IMR-90 (cell line): ENCODE results near the gene CCDC181. TPM values are rescaled to one million over a fixed set of nuclear protein-coding genes. Genes with fewer than 3 reads are reported as not detected.

Experiments used
- ATAC-seq: fragments of 200-7000 bp; cut with Tn5 transposase; 2 replicates; pipeline ENCODE4 v1.9.1; 2020; ENCODE audit warnings: low read depth, mild to moderate bottlenecking, moderate library complexity
- BruUV-seq: library from RNA; stranded (reverse); fragments of 400-500 nt; replicated peaks from 2 replicates; lab custom pipeline; 2021; lab: Mats Ljungman, UMichigan
- CTCF ChIA-PET: fragments of 300-600 bp; formaldehyde crosslinking; extraction: SDS; loops from one replicate; lab custom pipeline; 2021; ENCODE audit warnings: antibody characterized with exemption; lab: Yijun Ruan, JAX
- POLR2A ChIA-PET: fragments of 300-600 bp; sonication (Branson Sonifier 250); formaldehyde crosslinking; loops from one replicate; lab custom pipeline; 2022; ENCODE audit warnings: antibody characterized with exemption; ENCODE audit not compliant: unreplicated experiment; lab: Charles Lee
- DNase-seq: peaks from one replicate; pipeline ENCODE4 v3.0.0; 2013
- H2AFZ ChIP-seq: replicated peaks from 2 replicates; pipeline ENCODE3; 2013; ENCODE audit warnings: low read length, mild to moderate bottlenecking; ENCODE audit not compliant: poor library complexity
- H2AK5ac ChIP-seq: 2 replicates; pipeline ENCODE4 v1.6.1; 2013; ENCODE audit warnings: low read depth, low read length, inconsistent platforms
- H2AK9ac ChIP-seq: replicated peaks from 2 replicates; pipeline ENCODE3; 2013; ENCODE audit warnings: mild to moderate bottlenecking, low read depth, low read length, moderate library complexity; ENCODE audit not compliant: poor library complexity
- H2BK120ac ChIP-seq: 2 replicates; pipeline ENCODE4 v1.6.1; 2013; ENCODE audit warnings: low read depth, low read length, inconsistent platforms
- H2BK15ac ChIP-seq: 3 replicates; pipeline ENCODE4 v1.6.1; 2013; ENCODE audit warnings: low read depth, low read length, inconsistent platforms
- H2BK20ac ChIP-seq: 2 replicates; pipeline ENCODE4 v1.6.1; 2013; ENCODE audit warnings: low read depth, mild to moderate bottlenecking, inconsistent platforms, low read length, moderate library complexity
- H2BK5ac ChIP-seq: 2 replicates; pipeline ENCODE4 v1.6.1; 2013; ENCODE audit warnings: mild to moderate bottlenecking, low read depth, low read length, inconsistent platforms; ENCODE audit not compliant: poor library complexity, severe bottlenecking
- H3K14ac ChIP-seq: replicated peaks from 2 replicates; pipeline ENCODE4 v1.6.1; 2013; ENCODE audit warnings: low read depth, low read length, inconsistent platforms
- H3K18ac ChIP-seq: 2 replicates; pipeline ENCODE4 v1.6.1; 2013; ENCODE audit warnings: low read depth, low read length, control low read depth
- H3K23ac ChIP-seq: 2 replicates; pipeline ENCODE4 v1.6.1; 2013; ENCODE audit warnings: low read depth, low read length, inconsistent platforms
- H3K27ac ChIP-seq: 2 replicates; pipeline ENCODE4 v1.5.1; 2013; ENCODE audit warnings: mild to moderate bottlenecking, control low read depth, low read length; ENCODE audit not compliant: insufficient read depth
- H3K27me3 ChIP-seq: 2 replicates; pipeline ENCODE4 v1.6.1; 2013; ENCODE audit warnings: low read length; ENCODE audit not compliant: control insufficient read depth, insufficient read depth
- H3K36me3 ChIP-seq: 2 replicates; pipeline ENCODE4 v1.6.1; 2013; ENCODE audit warnings: low read length, mixed read lengths; ENCODE audit not compliant: control insufficient read depth, insufficient read depth
- H3K4ac ChIP-seq: 2 replicates; pipeline ENCODE4 v1.6.1; 2013; ENCODE audit warnings: low read depth, low read length, inconsistent platforms
- H3K4me1 ChIP-seq: 2 replicates; pipeline ENCODE4 v1.6.1; 2013; ENCODE audit warnings: low read length, mixed read lengths; ENCODE audit not compliant: control insufficient read depth, insufficient read depth
- H3K4me2 ChIP-seq: 2 replicates; pipeline ENCODE4 v1.6.1; 2013; ENCODE audit warnings: low read depth, mild to moderate bottlenecking, control low read depth, low read length, moderate library complexity
- H3K4me3 ChIP-seq: 2 replicates; pipeline ENCODE4 v1.5.1; 2013; ENCODE audit warnings: low read depth, mild to moderate bottlenecking, control low read depth, low read length, moderate library complexity; ENCODE audit not compliant: insufficient read depth
- H3K56ac ChIP-seq: 2 replicates; pipeline ENCODE4 v1.6.1; 2013; ENCODE audit warnings: low read length, inconsistent platforms; ENCODE audit not compliant: insufficient read depth; ENCODE audit errors: extremely low read depth
- H3K79me1 ChIP-seq, 2 experiments: 2 replicates each; pipeline ENCODE4 v1.6.1; 2013; ENCODE audit warnings: low read length in 2 of 2, inconsistent platforms in 1 of 2, low read depth in 1 of 2
- H3K9ac ChIP-seq: 2 replicates; pipeline ENCODE4 v1.6.1; 2013; ENCODE audit warnings: low read depth, low read length, control low read depth
- H3K9me1 ChIP-seq: 2 replicates; pipeline ENCODE4 v1.6.1; 2013; ENCODE audit warnings: low read length, inconsistent platforms; ENCODE audit not compliant: insufficient read depth
- H3K9me3 ChIP-seq: 2 replicates; pipeline ENCODE4 v1.6.1; 2013; ENCODE audit warnings: low read length; ENCODE audit not compliant: control insufficient read depth, insufficient read depth
- H4K20me1 ChIP-seq: 2 replicates; pipeline ENCODE4 v1.6.1; 2013; ENCODE audit warnings: low read length, inconsistent platforms; ENCODE audit not compliant: insufficient read depth
- H4K5ac ChIP-seq: 2 replicates; pipeline ENCODE4 v1.6.1; 2013; ENCODE audit warnings: mild to moderate bottlenecking, low read depth, low read length, control low read depth
- H4K8ac ChIP-seq, 2 experiments: 2 replicates each; pipeline ENCODE4 v1.6.1; 2013; ENCODE audit warnings: low read depth in 2 of 2, low read length in 2 of 2, control low read depth in 1 of 2, inconsistent platforms in 1 of 2
- H4K91ac ChIP-seq: 2 replicates; pipeline ENCODE4 v1.6.1; 2013; ENCODE audit warnings: low read depth, low read length, inconsistent platforms; ENCODE audit not compliant: insufficient read depth
- BHLHE40 ChIP-seq: fragments of 150-350 bp; IDR thresholded peaks from 2 replicates; pipeline ENCODE4 v1.6.1; 2016; ENCODE audit warnings: mild to moderate bottlenecking, low read depth, low read length
- CEBPB ChIP-seq: IDR thresholded peaks from 2 replicates; pipeline ENCODE4 v1.6.1; 2012; ENCODE audit warnings: low read depth, low read length, improper control_type of control experiment
- CHD1 ChIP-seq: IDR thresholded peaks from 2 replicates; pipeline ENCODE4 v1.6.1; 2012; ENCODE audit warnings: low read depth, low read length, improper control_type of control experiment
- CTCF ChIP-seq: conservative IDR thresholded peaks from 2 replicates; pipeline ENCODE4 v1.5.1; 2012; ENCODE audit warnings: mild to moderate bottlenecking, low read depth, low read length, improper control_type of control experiment
- ELK1 ChIP-seq: fragments of 150-350 bp; IDR thresholded peaks from 2 replicates; pipeline ENCODE4 v1.6.1; 2016; ENCODE audit warnings: low read depth, mild to moderate bottlenecking, low read length, moderate library complexity, borderline replicate concordance
- FOS ChIP-seq: fragments of 150-350 bp; IDR thresholded peaks from 2 replicates; pipeline ENCODE4 v1.6.1; 2016; ENCODE audit warnings: low read depth, low read length
- MAFK ChIP-seq: IDR thresholded peaks from 2 replicates; pipeline ENCODE4 v1.6.1; 2012; ENCODE audit warnings: low read depth, low read length, improper control_type of control experiment
- MAZ ChIP-seq: IDR thresholded peaks from 2 replicates; pipeline ENCODE4 v1.6.1; 2012; ENCODE audit warnings: low read depth, mild to moderate bottlenecking, low read length, improper control_type of control experiment, moderate library complexity, borderline replicate concordance
- MXI1 ChIP-seq: IDR thresholded peaks from 2 replicates; pipeline ENCODE4 v1.6.1; 2012; ENCODE audit warnings: low read depth, mild to moderate bottlenecking, low read length, moderate library complexity, borderline replicate concordance
- NFE2L2 ChIP-seq: fragments of 150-350 bp; IDR thresholded peaks from 2 replicates; pipeline ENCODE4 v1.6.1; 2016; ENCODE audit warnings: low read depth, mild to moderate bottlenecking, low read length
- POLR2A ChIP-seq: IDR thresholded peaks from 2 replicates; pipeline ENCODE4 v1.6.1; 2012; ENCODE audit warnings: mild to moderate bottlenecking, low read depth, low read length
- RAD21 ChIP-seq: IDR thresholded peaks from 2 replicates; pipeline ENCODE4 v1.6.1; 2012; ENCODE audit warnings: low read length, improper control_type of control experiment
- RFX5 ChIP-seq: IDR thresholded peaks from 2 replicates; pipeline ENCODE4 v1.8.0; 2012; ENCODE audit warnings: low read depth, mild to moderate bottlenecking, low read length, moderate library complexity
- SMC3 ChIP-seq: fragments of 150-350 bp; IDR thresholded peaks from 2 replicates; pipeline ENCODE4 v1.6.1; 2016; ENCODE audit warnings: low read depth, mild to moderate bottlenecking, antibody characterized with exemption, low read length, moderate library complexity
- USF2 ChIP-seq: fragments of 150-350 bp; IDR thresholded peaks from 2 replicates; pipeline ENCODE4 v1.6.1; 2017; ENCODE audit warnings: mild to moderate bottlenecking, antibody characterized with exemption, low read length, low read depth
- WGBS, 2 experiments: methylation state at CpG; one replicate each; pipeline versions ENCODE4 v1.1.5 to v1.1.7; 2013; ENCODE audit warnings: missing lambda C conversion rate in 2 of 2; ENCODE audit not compliant: insufficient read length in 1 of 2; ENCODE audit errors: extremely low coverage in 2 of 2; 5-methylcytosine and 5-hydroxymethylcytosine counted together
- dilution Hi-C: fragments of 300-500 bp; cut with HindIII; formaldehyde crosslinking; loops from one replicate; pipeline ENCODE4 v1.14.3; 2018; ENCODE audit warnings: low sequenced_read_pairs; ENCODE audit not compliant: unreplicated experiment
- in situ Hi-C: fragments of 300-500 bp; cut with MboI; formaldehyde crosslinking; loops from 3 replicates; pipeline ENCODE4 v1.14.3; 2019; ENCODE audit warnings: low sequenced_read_pairs, inconsistent platforms, mixed read lengths
- intact Hi-C: fragments of 100-400 bp; cut with micrococcal nuclease; formaldehyde crosslinking; loops from 2 replicates; pipeline ENCODE4 v1.10.0; 2022
- polyA plus RNA-seq, 3 experiments: library from polyadenylated mRNA; depleted of rRNA; stranded (reverse); fragments of >200 nt; gene quantifications; 2 replicates each; pipeline ENCODE4 v1.2.3, GENCODE V29; 2012; ENCODE audit warnings: low replicate concordance in 1 of 3
- total RNA-seq: library from RNA; depleted of rRNA; stranded (reverse); fragments of >200 nt; gene quantifications from 2 replicates; pipeline ENCODE4 v1.2.3, GENCODE V29; 2012

Gene CCDC181
- total and polyA plus RNA-seq, 2 of the 4 experiments (the other 2 are of a cell fraction): 0.03 TPM; not detected in 1

GRCh38 chr1:169395955-169396354 lies 31.3 kb downstream of the CCDC181 start:
- Histone ChIP-seq H3K27me3 (no peaks in the 10 kb centered on the region), H3K56ac (no peak overlapping the region), H3K4ac (no peak overlapping the region), H4K20me1 (no peaks in the 10 kb centered on the region), H2BK15ac (no peak overlapping the region), H3K14ac (no peak overlapping the region), H3K9me3 (no peaks in the 10 kb centered on the region; the same call in 1 of the 2 replicates), H2AK5ac (no peak overlapping the region), H2BK5ac (no peak overlapping the region), H3K27ac (no peak overlapping the region), H2BK20ac (no peak overlapping the region), H3K18ac (no peak overlapping the region), H2AFZ (no peak overlapping the region), H3K23ac (no peak overlapping the region), H3K9ac (no peak overlapping the region), H4K91ac (no peak overlapping the region), H3K79me1 (no peaks in the 10 kb centered on the region), H3K9me1 (0 out of 2 replicates have a peak, but pooled peaks cover 4% of the 10 kb centered on the region), H4K8ac (no peak overlapping the region), H3K4me3 (no peak overlapping the region), H4K5ac (no peak overlapping the region), H3K4me1 (no peaks in the 10 kb centered on the region), H3K4me2 (no peak overlapping the region), H2AK9ac (no peak overlapping the region), H3K36me3 (peaks cover 6% of the 10 kb centered on the region), H2BK120ac (no peak overlapping the region)
- ChIA-PET POLR2A (interaction anchor here (0.7 kb wide), 1 partner anchor 15 kb away, joined by 4 read pairs; no protein-coding TSS in a partner anchor), CTCF (no interaction called here)
- DNase-seq (no peak), ATAC-seq (no peak)
- in situ Hi-C loops: no loop called here
- WGBS, 2 experiments: no CpG with 5 or more reads among the region's 3 CpGs
- dilution Hi-C loops: no loop called here
- no TSS peak for BruUV-seq
- TF ChIP-seq MAZ (no peak), RFX5 (no peak), RAD21 (no peak), MAFK (no peak), USF2 (no peak), FOS (no peak), BHLHE40 (no peak), ELK1 (no peak), CEBPB (no peak), SMC3 (no peak), CHD1 (no peak), NFE2L2 (no peak), CTCF (no peak), MXI1 (no peak), POLR2A (no peak)
- intact Hi-C loops: no loop called here
